ENCODE data around the gene ONECUT3.

GRCh38 chr19:1744133-1744665 is 9.1 kb upstream of the ONECUT3 start:
- no peak for TF ChIP-seq CBFB (CRISPR knock-in tag; IDR thresholded peaks at IDR 0.05)
- no peak for TF ChIP-seq FOXM1 (IDR thresholded peaks at IDR 0.05; ENCODE audit: low read depth)
- TF ChIP-seq FOXM1 (CRISPR knock-in tag; IDR thresholded peaks at IDR 0.05; ENCODE audit: low read depth): no peak
- TF ChIP-seq MXI1 (IDR thresholded peaks at IDR 0.05; ENCODE audit: low read depth, low read length): no peak
- no peak for TF ChIP-seq NRF1 (conservative IDR thresholded peaks at IDR 0.05 in 1 of 2, IDR thresholded peaks at IDR 0.05 in 1 of 2)
- TF ChIP-seq SAFB2 (IDR thresholded peaks at IDR 0.05; ENCODE audit: borderline replicate concordance, low read depth, low read length, severe bottlenecking): no peak
